GM23248 (cell line): ENCODE results near the gene PISD.

Experiments
- EZH2 ChIP-seq: fragments of 200-600 bp; sonication (generic); IDR thresholded peaks from 2 replicates; pipeline ENCODE4 v1.6.1; 2018; ENCODE audit warnings: antibody characterized with exemption, mild to moderate bottlenecking; ENCODE audit not compliant: insufficient read depth, poor library complexity, severe bottlenecking
- EZH2phosphoT487 ChIP-seq: fragments of 200-600 bp; sonication (generic); IDR thresholded peaks from 2 replicates; pipeline ENCODE4 v1.6.1; 2018; ENCODE audit warnings: antibody characterized with exemption, moderate library complexity, mild to moderate bottlenecking, low read depth; ENCODE audit not compliant: insufficient read depth

DNA sequence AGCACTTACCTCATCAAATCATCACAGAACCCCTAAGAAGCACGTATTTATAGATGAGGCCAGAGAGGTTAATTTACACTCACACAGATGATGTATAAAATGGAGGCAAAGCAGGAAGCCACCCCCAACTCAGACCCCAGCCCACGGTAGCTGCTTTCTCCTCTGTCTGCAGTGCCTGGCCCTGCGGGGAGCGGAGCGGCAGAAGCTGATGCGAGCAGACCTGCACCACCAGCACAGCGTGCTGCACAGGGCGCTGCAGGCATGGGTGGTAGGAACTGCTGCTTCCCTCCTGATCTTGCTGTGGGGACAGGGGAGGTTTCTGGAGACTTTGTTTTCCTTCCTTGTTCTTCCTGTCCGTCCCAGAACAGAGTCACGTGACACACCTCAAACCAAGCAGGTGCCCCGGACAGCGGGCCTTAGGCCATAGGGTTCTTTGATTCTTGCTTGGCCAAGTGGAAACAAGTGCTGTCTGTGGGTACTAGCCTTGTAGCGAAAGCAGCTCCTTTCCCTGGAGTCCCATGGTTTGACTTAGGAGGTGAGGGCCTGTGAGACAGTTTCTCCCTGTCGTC is 57.8 kb downstream of the PISD start:
- TF ChIP-seq EZH2 (no peak), EZH2phosphoT487 (no peak)
